HCT116 (cell line): ENCODE data around the gene CIDEC.
"Not testable (repeated sequence)": the region's sequence is repeated elsewhere in the genome, so short reads cannot be mapped to it uniquely, and the experiment has no call there.

Source experiments
- EZH2 ChIP-seq: fragments of 200-600 bp; sonication (generic); IDR thresholded peaks from 2 replicates; pipeline ENCODE4 v1.6.1; 2017; ENCODE audit warnings: antibody characterized with exemption, mixed run types
- POLR2AphosphoS5 ChIP-seq: IDR thresholded peaks from 2 replicates; pipeline ENCODE4 v1.6.1; 2011; ENCODE audit warnings: mild to moderate bottlenecking, low read depth, low read length, moderate library complexity
- ZNF274 ChIP-seq: fragments of 200-500 bp; sonication (Bioruptor generic); IDR thresholded peaks from 2 replicates; pipeline ENCODE4 v1.6.1; 2014; ENCODE audit warnings: mild to moderate bottlenecking, low read depth, low read length, inconsistent platforms
- TF ChIP-seq, protein P1 (sequence below): IDR thresholded peaks from 2 replicates; pipeline ENCODE4 v1.6.1; 2012; ENCODE audit warnings: low read depth
- TF ChIP-seq, protein P2 (sequence below), 3 experiments: fragments of 200-600 bp in 1 of 3; sonication (generic) in 1 of 3; IDR thresholded peaks in 2 of 3; conservative IDR thresholded peaks in 1 of 3; 2 replicates each; pipeline ENCODE4 v1.5.1; 2012 to 2017; ENCODE audit warnings: low read depth in 2 of 3, low read length in 2 of 3, antibody characterized with exemption in 1 of 3, borderline replicate concordance in 1 of 3, control low read depth in 1 of 3, mild to moderate bottlenecking in 1 of 3, mixed read lengths in 1 of 3, mixed run types in 1 of 3, moderate library complexity in 1 of 3; ENCODE audit not compliant: insufficient read depth in 1 of 3
- TF ChIP-seq, protein P3 (sequence below): IDR thresholded peaks from 2 replicates; pipeline ENCODE4 v1.6.1; 2012

DNA sequence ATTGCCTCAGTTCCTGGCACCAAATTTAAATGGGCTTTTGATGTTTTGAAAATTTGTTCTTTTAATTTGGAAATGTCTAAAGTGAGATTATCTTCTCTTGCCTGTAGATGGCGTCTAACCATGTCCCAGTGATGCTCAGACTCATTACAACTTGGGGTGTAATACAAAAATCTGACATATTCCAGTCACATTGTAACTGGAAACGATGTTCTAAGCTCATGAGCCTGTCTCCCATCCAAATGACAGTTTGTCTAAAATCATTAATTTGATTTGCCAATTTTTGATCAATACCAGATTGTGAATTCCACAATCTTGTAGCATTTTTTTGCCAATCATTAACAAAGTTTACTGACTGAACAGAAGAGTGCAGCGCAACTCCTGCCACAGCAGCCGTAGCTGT lies 31.2 kb downstream of the CIDEC start:
- TF ChIP-seq, protein P1, sequence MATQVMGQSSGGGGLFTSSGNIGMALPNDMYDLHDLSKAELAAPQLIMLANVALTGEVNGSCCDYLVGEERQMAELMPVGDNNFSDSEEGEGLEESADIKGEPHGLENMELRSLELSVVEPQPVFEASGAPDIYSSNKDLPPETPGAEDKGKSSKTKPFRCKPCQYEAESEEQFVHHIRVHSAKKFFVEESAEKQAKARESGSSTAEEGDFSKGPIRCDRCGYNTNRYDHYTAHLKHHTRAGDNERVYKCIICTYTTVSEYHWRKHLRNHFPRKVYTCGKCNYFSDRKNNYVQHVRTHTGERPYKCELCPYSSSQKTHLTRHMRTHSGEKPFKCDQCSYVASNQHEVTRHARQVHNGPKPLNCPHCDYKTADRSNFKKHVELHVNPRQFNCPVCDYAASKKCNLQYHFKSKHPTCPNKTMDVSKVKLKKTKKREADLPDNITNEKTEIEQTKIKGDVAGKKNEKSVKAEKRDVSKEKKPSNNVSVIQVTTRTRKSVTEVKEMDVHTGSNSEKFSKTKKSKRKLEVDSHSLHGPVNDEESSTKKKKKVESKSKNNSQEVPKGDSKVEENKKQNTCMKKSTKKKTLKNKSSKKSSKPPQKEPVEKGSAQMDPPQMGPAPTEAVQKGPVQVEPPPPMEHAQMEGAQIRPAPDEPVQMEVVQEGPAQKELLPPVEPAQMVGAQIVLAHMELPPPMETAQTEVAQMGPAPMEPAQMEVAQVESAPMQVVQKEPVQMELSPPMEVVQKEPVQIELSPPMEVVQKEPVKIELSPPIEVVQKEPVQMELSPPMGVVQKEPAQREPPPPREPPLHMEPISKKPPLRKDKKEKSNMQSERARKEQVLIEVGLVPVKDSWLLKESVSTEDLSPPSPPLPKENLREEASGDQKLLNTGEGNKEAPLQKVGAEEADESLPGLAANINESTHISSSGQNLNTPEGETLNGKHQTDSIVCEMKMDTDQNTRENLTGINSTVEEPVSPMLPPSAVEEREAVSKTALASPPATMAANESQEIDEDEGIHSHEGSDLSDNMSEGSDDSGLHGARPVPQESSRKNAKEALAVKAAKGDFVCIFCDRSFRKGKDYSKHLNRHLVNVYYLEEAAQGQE: not testable (repeated sequence)
- TF ChIP-seq, protein P2, sequence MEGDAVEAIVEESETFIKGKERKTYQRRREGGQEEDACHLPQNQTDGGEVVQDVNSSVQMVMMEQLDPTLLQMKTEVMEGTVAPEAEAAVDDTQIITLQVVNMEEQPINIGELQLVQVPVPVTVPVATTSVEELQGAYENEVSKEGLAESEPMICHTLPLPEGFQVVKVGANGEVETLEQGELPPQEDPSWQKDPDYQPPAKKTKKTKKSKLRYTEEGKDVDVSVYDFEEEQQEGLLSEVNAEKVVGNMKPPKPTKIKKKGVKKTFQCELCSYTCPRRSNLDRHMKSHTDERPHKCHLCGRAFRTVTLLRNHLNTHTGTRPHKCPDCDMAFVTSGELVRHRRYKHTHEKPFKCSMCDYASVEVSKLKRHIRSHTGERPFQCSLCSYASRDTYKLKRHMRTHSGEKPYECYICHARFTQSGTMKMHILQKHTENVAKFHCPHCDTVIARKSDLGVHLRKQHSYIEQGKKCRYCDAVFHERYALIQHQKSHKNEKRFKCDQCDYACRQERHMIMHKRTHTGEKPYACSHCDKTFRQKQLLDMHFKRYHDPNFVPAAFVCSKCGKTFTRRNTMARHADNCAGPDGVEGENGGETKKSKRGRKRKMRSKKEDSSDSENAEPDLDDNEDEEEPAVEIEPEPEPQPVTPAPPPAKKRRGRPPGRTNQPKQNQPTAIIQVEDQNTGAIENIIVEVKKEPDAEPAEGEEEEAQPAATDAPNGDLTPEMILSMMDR (IDR thresholded peaks at IDR 0.05 in 2 of 3, conservative IDR thresholded peaks at IDR 0.05 in 1 of 3; ENCODE audit: borderline replicate concordance in 1 of 3, insufficient read depth in 1 of 3, low read depth in 2 of 3, low read length in 2 of 3): peak; percentile 47 to 79 (median 47)
- not testable (repeated sequence) for TF ChIP-seq EZH2, ZNF274, POLR2AphosphoS5
- TF ChIP-seq, protein P3, sequence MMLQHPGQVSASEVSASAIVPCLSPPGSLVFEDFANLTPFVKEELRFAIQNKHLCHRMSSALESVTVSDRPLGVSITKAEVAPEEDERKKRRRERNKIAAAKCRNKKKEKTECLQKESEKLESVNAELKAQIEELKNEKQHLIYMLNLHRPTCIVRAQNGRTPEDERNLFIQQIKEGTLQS: not testable (repeated sequence)
